Astrocyte of the spinal cord (primary cell): Measurements from ENCODE around the gene PDCD2.
"Not testable (repeated sequence)": the region's sequence is repeated elsewhere in the genome, so short reads cannot be mapped to it uniquely, and the experiment has no call there.

Experiments
- DNase-seq: peaks from one replicate; pipeline ENCODE4 v3.0.0; 2011; ENCODE audit warnings: low read depth, low spot score
- H3K4me3 ChIP-seq: 2 replicates; pipeline ENCODE4 v1.5.1; 2011; ENCODE audit warnings: low read depth, mild to moderate bottlenecking, low read length, moderate library complexity
- CTCF ChIP-seq: IDR thresholded peaks from 2 replicates; pipeline ENCODE4 v1.5.1; 2012; ENCODE audit warnings: low read depth, mild to moderate bottlenecking, low read length, inconsistent platforms
- in situ Hi-C: cut with HindIII; loops from 2 replicates; pipeline ENCODE4 v1.10.0; 2017; ENCODE audit warnings: low sequenced_read_pairs

PDCD2 gene

DNA sequence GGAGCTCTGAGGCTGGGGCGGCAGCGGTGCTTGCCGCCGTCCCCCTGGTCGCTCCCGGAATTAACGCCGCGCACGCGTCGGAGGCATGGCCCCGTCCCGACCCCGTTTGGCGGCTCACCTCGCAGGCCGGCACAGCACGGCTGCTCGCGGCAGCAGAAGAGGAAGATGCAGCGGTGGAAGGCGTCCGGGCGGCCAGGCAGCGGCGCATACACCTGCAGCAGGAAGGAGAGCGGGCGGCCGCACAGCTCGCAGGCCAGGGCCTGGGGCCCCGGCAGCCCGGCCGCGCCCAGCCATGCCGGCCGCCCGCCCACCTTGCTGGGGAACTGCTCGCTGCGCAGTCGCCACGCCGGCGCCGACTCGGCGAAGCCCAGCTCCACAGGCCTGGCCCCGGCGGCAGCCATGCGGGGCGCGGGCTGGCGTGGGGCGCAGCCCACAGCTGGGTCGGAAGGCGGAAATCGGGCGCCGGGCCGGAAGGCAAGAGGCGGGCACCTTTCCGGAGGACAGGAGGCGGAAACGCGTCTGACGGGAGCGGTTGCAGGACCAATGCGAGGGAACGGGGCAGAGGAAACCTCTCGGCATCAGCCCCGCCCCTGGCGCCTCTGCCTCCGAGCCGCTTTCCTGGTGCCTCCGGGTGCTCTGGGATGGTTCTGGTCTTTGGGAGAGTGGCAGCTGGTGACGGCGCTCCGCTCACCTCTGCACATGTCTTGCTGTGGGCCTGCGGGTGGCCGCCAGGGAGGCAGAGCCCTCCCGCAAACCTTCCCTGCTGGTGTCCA lies at the start of gene PDCD2:
Gene PDCD2, minus strand, starts transcription at position 457 of the 773 bp plus-strand sequence. Its CDS starts 56 bp downstream, at position 401.
- in situ Hi-C loops = no loop called here
- peak; percentile 88 for DNase-seq
- TF ChIP-seq CTCF = no peak
- peak within 1 kb of the TSS; percentile 89 for H3K4me3 ChIP-seq

DNA sequence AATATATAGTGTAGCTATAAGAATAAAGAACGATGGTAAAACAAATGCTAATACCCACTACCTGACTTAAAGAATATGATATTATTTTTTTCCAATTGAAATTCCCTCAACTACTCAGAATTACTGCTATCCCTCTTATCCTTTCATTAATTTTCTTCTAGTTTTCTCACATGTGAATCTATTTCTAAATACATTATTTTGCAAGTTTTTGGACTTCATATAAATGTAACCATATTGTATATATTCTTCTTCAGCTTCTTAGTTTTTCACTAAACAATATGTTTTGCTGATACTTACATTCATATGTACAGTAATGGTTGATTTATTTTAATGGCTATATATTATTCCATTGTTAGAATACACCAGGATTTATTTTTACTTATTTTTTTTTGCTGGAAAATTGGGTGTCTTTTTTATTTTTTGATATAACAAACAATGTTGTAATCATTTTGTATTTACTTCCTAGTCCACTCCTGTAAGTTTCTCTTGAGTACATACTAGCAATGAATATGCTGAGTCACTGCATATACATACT lies 31.6 kb upstream of the PDCD2 start:
- in situ Hi-C loops, DNase-seq, H3K4me3 ChIP-seq: not testable (repeated sequence)

- H3K4me3 ChIP-seq, DNase-seq, in situ Hi-C loops: not testable (repeated sequence)
Observed at GRCh38 chr6:170612256-170612804, 27.9 kb upstream of the PDCD2 start.

GRCh38 chr6:170609225-170609624 lies 24.8 kb upstream of the PDCD2 start:
- in situ Hi-C loops, DNase-seq: not testable (repeated sequence)

DNA sequence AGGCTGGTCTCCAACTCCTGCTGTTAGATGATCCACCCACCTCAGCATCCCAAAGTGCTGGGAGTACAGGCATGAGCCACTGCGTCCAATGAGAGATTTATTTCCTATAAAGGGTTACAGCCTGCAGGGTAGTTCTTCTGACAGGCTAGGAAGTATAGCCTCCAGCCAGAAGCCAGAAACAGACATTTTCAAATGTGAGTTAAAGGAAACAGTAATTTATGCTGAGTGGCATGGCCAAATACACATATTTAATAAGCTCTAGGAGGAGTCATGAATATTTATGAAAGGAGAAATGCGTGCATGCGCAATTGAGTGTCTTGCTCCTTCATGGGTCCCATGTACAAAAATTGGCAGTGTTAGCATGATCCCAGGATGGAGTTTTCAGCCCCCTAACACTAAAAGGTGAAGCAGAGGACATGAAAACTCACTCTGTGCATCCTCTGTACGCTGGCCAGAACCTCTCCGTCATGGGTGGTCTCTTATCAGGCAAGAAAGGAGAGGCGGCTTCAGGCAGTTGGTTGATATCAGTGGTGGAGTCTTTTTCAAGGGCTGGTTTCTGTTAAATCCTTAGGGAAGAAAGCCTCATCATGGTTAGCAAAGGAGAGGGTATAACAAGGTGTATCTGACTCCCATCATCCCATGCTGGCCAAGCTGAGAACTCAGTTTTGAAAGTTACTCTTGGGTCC lies 21.3 kb upstream of the PDCD2 start:
- no peak for DNase-seq
- no peak for TF ChIP-seq CTCF

More at GRCh38 chr6:170609225-170609624, 24.8 kb upstream of the PDCD2 start:
- not testable (repeated sequence) for H3K4me3 ChIP-seq

DNA sequence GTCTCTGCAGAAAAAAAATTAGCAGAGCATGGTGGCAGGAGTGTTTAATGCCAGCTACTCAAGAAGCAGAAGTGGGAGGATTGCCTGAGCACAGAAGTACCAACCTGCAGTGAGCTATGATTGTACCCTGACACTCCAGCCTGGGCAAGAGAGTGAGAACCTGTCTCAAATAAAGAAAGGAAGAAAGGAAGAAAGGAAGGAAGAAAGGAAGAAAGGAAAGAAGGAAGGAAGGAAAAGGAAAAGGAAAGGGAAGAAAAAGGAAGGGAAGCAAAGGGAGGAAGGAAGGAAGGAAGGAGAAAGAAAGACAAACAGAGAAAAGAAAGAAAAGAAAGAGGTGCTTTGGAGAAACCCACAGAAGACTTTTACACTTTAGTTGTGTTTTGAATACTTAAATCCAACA lies 12.8 kb upstream of the PDCD2 start:
- in situ Hi-C loops = no loop called here
- no peak overlapping the region for H3K4me3 ChIP-seq
- no peak for DNase-seq
- no peak for TF ChIP-seq CTCF

More for the DNA sequence above, 21.3 kb upstream of the PDCD2 start:
- in situ Hi-C loops = no loop called here
- no peak overlapping the region for H3K4me3 ChIP-seq

- H3K4me3 ChIP-seq = no peak overlapping the region
- no peak for DNase-seq
- no peak for TF ChIP-seq CTCF
- in situ Hi-C loops = no loop called here
Observed at GRCh38 chr6:170596426-170596825, 12.0 kb upstream of the PDCD2 start.

DNA sequence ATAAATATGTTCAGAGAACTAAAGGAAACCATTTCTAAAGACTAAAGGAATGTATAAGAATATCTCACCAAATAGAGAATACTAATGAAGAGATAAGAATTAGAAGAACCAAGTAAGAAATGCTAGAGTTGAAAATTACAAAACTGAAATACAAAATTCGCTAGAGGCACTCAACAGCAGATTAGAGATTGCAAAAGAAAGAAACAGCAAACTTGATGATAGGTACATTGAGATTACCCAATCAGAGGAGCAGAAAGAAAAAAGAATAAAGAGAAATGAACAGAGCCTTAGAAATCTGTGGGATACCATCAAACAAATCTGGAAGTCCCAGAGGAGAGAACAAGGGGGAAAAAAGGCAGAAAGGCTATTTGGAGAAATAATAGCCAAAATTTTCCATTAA lies 6.3 kb upstream of the PDCD2 start:
- TF ChIP-seq CTCF = no peak
- no peak for DNase-seq
- H3K4me3 ChIP-seq = no peak overlapping the region
- in situ Hi-C loops = no loop called here
